GM19438 (cell line): ENCODE results near the gene TMEM14C.
A peak's percentile ranks its signal among the peaks of the same experiment; 100 is the strongest.
"Not testable (repeated sequence)": the region's sequence is repeated elsewhere in the genome, so short reads cannot be mapped to it uniquely, and the experiment has no call there.

Source experiments
- ATAC-seq: cut with Tn5 transposase; IDR thresholded peaks from one replicate; pipeline ENCODE4 v1.9.1; 2021; ENCODE audit warnings: low read depth; ENCODE audit not compliant: unreplicated experiment

TMEM14C gene

DNA sequence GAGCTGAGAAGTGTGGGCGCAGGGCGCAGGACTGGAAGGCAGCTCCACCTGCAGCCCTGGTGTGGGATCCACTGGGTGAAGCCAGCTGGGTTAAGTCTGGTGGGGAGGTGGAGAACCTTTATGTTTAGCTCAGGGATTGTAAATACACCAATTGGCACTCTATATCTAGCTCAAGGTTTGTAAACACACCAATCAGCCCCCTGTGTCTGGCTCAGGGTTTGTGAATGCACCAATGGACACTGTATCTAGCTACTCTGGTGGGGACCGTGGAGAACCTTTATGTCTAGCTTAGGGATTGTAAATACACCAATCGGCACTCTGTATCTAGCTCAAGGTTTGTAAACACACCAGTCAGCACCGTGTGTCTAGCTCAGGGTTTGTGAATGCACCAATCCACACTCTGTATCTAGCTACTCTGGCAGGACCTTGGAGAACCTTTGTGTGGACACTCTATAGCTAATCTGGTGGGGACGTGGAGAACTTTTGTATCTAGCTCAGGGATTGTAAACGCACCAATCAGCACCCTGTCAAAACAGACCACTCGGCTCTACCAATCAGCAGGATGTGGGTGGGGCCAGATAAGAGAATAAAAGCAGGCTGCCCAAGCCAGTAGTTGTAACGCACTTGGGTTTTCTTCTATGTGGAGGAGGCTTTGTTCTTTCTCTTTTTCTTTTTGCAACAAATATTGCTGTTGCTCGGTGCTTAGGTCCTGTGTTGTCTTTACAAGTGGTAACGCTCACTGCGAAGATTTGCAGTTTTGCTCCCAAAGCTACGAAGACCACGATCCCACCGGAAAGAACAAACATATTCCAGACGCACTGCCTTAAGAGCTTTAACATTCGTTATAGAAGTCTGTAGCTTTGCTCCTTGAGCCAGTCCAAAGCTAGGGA, 1.7 kb upstream of the TMEM14C start:
- not testable (repeated sequence) for ATAC-seq

DNA sequence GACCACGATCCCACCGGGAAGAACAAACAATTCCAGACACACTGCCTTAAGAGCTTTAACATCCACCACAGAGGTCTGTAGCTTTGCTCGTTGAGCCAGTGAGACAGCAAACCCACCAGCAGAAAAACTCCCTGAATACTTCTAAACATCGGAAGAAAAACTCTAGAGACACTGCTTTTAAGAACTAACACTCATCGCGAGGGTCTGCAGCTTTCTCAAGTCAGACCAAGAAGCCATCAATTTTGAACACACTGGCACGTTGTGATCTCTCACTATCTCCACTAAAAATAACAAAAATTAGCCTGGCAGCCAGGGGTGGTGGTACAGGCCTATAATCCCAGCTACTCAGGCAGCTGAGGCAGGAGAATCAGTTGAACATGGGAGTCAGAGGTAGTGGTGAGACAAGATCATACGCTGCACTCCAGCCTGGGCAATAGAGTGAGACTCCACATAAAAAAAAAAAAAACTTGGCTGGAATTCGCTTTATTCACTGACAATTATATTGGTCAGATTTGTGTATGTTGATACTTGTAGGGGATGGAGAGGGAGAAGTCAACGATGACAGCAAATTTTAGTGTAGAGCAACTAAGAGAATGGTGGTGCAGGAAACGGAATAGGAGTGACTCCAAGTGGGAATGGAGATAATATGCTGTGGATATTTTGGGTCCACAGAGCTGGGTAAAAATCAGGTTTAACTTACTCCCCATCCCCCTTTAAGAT, 860 bp upstream of the TMEM14C start:
- no peak for ATAC-seq

DNA sequence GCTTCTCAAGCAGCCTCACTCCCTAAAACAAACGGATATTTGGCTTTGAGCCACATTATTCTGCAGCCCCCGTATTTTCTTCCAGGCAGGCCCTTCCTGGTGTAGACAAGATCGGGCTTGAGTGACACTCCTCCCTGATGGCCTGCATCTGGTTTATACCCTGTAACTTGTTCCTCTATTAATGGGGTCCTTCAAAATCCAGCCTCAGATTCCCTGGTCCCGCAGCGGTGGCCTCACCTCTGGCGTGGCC, 375 bp upstream of the TMEM14C start:
- no peak for ATAC-seq

DNA sequence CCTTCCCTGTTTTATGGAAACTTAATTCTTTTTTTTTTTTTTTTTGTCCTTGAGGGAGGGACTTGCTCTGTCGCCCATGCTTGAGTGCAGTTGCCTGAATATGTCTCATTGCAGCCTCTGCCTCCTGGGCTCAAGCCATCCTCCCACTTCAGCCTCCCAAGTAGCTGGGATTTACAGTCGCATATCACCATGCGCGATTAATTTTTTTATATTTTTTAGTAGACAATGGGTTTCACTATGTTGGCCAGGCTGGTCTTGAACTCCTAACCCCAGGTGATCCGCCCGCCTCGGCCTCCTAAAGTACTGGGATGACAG, 654 bp downstream of the TMEM14C start:
- no peak for ATAC-seq

DNA sequence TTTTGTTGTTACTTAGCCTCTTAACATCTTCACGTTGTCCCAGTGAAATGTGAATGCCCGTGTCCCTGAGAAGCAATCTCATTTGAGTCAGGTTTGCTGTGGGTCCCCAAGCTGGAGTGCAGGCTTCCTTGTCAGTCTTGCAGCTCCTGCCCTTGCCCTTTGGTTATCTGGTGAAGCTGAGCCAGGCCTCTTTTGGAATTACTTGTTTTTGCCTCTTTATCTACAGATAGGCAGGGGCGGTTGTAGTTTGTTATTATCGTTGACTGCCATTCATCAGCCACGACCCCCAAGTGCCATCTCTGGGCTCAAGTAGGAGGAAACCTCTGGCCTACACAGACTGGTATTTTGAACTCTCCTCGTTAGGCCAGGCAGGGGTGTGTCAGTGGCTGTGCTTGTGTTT, 2.2 kb downstream of the TMEM14C start:
- no peak for ATAC-seq

DNA sequence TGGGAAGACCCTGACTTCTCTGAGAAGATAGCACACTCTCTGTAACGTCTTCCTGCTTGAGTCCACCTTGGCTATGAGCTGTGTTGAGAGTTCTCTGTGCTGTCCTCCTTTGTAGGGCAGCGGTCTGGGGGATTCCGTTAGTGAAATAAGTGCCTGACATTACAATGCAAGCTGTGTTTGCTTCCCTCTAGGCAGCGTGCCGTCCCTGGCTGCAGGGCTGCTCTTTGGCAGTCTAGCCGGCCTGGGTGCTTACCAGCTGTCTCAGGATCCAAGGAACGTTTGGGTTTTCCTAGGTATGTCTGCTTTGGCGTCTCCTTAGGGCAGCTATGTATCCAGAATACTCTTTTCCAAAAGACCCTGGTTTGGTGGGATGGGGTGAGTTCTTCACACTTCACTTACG, 2.8 kb downstream of the TMEM14C start:
- ATAC-seq = no peak

DNA sequence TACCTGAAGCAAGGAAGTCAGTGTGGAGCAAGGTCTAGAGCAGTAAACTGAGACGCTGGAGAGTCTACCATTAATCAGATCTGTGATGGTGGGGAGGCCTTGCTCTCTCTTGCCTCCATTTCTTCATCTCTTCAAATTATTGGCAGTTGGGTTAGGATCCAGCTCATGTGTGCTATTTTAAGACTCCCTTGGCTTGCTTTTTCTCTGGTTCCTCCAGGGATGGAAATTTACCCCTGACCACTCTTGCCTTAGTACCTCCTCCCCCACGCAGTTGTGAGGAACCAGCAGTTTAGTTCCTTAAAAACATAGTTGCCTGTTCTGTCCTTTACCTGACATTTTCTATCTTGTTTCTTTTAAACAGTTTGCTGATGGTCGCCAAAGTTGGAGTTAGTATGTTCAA, 7.4 kb downstream of the TMEM14C start:
- ATAC-seq = no peak

DNA sequence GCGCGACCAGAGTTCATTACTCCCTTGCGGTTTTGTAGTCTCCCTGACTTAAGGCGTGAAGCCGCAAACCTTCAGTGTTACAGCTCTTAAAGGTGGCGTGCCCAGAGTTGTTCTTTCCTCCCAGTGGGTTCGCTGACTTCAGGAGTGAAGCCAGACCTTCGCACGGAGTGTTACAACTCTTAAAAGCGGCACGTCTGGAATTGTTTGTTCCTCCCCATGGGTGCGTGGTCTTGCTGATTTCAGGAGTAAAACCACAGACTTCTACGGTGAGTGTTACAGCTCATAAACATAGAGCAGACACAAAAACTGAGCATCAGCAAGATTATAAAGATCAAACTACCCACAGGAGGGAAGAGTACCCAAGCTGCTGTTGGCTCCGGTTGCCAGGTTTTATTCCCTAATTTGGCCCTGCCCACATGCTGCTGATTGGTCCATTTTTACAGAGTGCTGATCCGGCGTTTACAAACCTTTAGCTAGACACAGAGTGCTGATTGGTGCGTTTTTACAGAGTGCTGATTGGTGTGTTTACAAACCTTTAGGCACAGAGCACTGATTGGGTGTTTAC, 10.4 kb downstream of the TMEM14C start:
- no peak for ATAC-seq

DNA sequence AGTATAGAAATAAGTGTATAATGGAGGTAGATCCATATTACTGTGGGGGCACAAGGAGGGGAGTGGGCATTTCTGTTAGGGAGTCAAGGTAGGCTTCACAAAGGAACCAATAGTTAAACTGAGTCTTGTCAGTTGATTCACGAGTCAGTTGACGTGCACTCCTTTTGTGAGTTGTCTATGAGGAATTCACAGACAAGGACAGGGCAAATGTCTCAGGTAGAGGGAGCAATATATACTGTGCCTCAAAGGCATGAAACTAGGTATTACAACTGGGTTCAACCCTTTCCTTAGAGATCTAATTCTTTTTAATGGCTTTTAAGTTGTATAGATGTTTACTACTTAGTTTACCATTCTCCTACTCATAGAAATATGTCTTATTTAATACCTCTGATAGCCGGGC, 11.0 kb downstream of the TMEM14C start:
- ATAC-seq = no peak

DNA sequence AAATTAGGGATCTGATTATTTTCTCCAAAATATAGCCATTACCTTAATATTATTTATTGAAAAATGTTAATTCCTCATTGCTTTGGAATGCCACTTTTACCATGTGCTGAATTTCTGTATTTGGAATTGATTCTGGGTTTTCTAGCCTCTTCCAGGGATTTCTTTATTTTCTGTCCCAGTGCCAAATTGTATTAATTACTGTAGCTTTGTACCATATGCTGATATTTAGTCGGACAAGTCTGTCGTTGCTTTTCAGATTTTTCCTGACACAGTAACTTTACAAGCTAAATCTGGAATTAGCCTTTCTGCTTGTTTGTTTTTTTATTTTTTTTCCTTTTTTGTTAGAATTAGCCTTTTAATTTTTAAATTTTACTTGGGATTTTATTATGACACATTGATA, 13.9 kb downstream of the TMEM14C start:
- ATAC-seq = no peak

DNA sequence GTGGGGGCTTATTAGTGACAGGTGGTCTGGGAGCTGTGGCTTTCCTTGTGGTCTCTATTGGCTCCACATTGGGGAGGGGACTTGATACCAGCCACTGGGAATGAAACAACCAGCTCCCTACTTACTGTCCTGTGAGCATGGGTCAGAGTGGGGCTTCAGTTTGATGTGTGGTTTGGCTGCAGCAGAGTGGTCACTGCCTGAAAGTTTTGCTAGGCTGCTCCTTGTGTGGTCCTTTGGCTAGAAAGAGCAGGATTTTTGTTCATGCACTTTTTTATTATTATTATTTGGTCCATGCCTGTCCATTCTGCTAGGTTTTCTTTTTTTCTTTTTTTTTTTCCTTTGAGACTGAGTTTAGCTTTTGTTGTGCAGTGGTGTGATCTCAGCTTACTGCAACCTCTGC, 17.2 kb downstream of the TMEM14C start:
- ATAC-seq = no peak

DNA sequence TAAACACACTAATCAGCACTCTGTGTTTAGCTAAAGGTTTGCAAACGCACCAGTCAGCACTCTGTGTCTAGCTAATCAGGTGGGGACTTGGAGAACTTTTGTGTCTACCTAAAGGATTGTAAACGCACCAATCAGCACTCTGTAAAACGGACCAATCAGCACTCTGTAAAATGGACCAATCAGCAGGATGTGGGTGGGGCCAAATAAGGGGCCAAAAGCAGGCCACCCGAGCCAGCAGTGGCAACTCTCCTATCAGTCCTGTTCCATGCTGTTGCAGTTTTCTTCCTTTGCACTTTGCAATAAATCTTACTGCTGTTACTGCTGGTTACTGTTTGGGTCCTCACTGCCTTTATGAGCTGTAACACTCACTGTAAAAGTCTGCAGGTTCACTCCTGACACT, 18.8 kb downstream of the TMEM14C start:
- not testable (repeated sequence) for ATAC-seq

DNA sequence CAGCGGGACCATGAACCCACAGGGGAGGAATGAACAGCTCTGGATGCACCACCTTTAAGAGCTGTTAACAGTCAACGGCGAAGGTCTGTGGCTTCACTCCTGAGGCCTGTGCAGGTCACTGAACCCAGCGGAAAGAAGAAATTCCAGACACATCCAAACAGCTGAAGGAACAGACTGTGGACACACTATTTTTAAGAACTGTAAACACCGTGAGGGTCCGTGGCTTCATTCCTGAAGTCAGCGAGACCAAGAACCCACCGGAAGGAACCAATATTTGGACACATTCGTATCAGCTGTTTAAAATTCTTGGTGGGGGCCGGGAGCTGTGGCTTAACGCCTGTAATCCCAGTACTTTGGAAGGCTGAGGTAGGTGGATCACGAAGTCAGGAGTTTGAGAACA, 19.4 kb downstream of the TMEM14C start:
- no peak for ATAC-seq

DNA sequence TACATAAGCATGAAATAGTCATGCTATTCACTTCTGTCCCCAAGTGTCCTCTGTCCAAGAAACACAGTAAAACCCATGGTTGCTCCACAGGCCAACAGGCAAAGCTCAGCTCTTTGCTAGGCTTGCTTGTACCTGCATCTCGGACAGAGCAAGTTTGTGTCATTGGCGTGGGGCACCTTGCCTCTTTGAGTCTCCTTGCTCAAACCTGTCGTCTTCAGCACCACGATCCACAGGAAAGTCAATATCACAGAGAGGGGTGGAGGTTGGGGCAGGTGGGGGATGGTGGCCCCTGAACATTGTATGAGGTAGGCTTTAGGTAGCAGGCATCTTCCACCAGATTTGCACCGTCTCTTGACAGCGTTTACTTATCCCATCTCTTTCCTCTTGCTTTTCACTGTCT, 20.6 kb downstream of the TMEM14C start:
- no peak for ATAC-seq

DNA sequence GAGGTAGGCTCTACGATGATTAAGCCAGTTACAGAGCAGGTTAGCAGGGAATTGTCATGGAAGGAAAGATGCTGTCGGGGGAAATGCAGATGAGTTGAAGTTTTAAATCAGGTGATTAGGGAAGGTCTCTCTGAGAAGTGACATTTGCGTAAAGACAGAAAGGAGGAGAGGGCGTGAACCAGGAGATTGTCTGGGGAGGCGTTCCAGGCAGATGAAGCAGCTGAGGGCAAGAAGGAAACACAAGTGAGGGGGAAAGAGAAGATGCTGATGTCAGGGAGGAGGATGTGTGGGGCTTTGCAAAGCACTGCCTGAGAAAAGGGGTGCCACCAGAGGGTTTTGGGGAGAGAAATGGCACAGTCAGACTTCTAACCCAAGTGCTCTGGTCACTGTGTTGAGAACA, 22.2 kb downstream of the TMEM14C start:
- ATAC-seq = no peak

DNA sequence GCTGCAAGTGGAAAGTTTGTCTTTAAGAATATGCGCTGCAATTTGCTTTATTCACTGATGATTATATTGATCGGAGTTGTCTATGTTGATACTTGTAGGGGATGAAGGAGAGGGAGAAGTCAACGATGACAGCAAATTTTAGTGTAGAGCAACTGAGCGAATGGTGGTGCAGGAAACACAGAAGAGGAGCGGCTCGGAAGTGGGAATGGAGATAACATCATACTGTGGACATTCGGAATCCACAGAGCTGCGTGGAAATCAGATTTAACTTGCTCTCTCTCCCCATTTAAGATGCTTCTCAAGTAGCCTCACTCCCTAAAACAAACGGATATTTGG, 24.0 kb downstream of the TMEM14C start:
- ATAC-seq = no peak

DNA sequence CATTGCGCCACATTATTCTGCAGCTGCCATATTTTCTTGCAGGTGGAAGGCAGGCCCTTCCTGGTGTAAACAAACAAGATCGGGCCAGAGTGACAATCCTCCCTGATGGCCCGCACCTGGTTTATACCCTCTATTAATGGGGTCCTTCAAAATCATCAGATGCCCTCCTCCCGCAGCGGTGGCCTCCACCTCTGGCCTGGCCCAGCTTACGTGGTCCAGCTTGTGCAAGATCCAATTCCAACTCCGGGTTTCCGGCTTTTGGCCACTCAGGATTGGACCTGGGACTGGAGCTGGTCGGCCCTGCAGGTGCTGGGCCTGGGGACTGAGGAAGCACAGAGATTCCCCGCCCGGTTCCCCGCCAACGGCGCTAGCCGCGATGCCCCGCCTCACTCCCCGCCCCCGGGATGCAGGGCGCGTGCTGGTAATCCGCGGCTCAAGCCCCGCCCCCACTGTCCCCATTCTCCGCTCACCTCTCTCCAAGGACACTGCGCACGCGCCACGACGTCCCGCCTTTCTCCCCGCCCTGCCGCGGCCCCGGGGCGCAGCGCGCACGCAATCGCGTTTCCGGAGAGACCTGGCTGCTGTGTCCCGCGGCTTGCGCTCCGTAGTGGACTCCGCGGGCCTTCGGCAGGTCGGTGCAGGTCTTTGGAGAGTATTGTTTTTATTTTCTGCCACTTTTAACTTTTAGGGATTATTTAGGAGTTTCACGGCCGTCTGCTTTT, 24.5 kb downstream of the TMEM14C start, which contains the start of gene TMEM14B:
Gene TMEM14B (plus strand): TSS at position 555 of the 722 bp plus-strand sequence. CDS start 1,441 bp downstream, outside the sequence.
- peak; percentile 93 for ATAC-seq

DNA sequence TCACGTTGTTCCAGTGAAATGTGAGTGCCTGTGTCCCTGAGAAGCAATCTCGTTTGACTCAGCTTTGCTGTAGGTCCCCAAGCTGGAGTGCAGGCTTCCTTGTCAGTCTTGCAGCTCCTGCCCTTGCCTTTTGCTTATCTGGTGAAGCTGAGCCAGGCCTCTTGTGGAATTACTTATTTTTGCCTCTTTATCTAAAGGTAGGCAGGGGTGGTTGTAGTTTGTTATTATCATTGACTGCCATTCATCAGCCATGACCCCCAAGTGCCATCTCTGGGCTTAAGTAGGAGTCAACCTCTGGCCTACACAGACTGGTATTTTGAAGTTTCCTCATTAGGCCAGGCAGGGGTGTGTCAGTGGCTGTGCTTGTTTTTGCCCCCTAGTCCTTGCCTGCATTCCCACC, 26.9 kb downstream of the TMEM14C start:
- no peak for ATAC-seq

DNA sequence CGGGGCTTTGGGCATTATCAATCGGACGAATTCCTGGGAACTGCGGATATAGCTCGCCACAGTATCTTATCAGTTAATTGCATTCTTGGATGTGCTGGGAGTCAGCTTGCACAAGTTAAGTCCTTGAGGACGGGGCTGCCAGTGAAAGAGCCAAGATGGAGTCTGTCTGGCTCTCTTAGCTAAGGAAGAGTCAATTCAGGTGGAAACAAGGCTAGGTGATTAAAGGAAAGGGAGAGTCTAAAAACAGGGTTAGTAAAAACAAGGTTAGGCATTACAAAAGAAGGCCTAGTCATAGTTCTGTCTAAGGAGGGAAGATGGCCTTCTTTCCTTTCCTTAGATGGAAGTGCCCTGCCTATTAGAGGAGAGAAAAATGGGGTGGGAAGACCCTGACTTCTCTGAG, 27.7 kb downstream of the TMEM14C start:
- not testable (repeated sequence) for ATAC-seq

DNA sequence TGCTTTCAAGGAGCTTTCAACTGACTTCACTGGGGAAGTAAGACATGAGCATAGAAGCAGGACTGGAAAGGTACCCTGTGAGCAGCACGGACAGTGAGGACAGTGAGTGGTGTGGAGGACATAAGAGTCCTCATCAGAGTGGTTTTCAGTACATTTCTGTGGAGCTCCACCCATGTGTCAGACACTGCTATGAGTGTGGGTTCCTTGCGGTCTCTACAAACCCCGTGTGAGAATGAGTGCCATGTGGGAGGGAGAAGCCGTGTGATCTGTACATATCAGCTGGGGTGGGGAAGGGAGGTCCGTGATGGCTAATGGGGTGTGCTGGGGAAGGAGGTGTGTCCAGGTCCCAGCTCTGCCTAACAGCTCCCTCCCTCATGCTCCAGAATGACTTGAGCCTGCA, 28.9 kb downstream of the TMEM14C start:
- ATAC-seq = not testable (repeated sequence)

DNA sequence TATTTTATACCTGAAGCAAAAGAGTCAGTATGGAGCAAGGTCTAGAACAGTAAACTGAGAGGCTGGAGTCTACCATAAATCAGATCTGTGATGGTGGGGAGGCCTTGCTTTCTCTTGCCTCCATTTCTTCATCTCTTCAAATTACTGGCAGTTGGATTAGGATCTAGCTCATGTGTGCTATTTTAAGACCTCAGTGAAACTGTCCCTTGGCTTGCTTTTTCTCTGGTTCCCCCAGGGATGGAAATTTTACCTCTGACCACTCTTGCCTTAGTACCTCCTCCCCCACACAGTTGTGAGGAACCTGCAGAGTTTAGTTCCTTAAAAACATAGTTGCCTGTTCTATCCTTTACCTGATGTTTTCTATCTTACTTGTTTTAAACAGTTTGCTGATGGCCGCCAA, 33.2 kb downstream of the TMEM14C start:
- ATAC-seq = no peak
